IMR-90 (cell line): ENCODE measurements around the gene LMAN2. TPM values are rescaled to one million over a fixed set of nuclear protein-coding genes. Genes with fewer than 3 reads are reported as not detected.

ENCODE experiments used
- ATAC-seq: fragments of 200-7000 bp; cut with Tn5 transposase; 2 replicates; pipeline ENCODE4 v1.9.1; 2020; ENCODE audit warnings: low read depth, mild to moderate bottlenecking, moderate library complexity
- BruUV-seq: library from RNA; stranded (reverse); fragments of 400-500 nt; replicated peaks from 2 replicates; lab custom pipeline; 2021; lab: Mats Ljungman, UMichigan
- CTCF ChIA-PET: fragments of 300-600 bp; formaldehyde crosslinking; extraction: SDS; loops from one replicate; lab custom pipeline; 2021; ENCODE audit warnings: antibody characterized with exemption; lab: Yijun Ruan, JAX
- POLR2A ChIA-PET: fragments of 300-600 bp; sonication (Branson Sonifier 250); formaldehyde crosslinking; loops from one replicate; lab custom pipeline; 2022; ENCODE audit warnings: antibody characterized with exemption; ENCODE audit not compliant: unreplicated experiment; lab: Charles Lee
- DNase-seq: peaks from one replicate; pipeline ENCODE4 v3.0.0; 2013
- H2AFZ ChIP-seq: replicated peaks from 2 replicates; pipeline ENCODE3; 2013; ENCODE audit warnings: low read length, mild to moderate bottlenecking; ENCODE audit not compliant: poor library complexity
- H2AK5ac ChIP-seq: 2 replicates; pipeline ENCODE4 v1.6.1; 2013; ENCODE audit warnings: low read depth, low read length, inconsistent platforms
- H2AK9ac ChIP-seq: replicated peaks from 2 replicates; pipeline ENCODE3; 2013; ENCODE audit warnings: mild to moderate bottlenecking, low read depth, low read length, moderate library complexity; ENCODE audit not compliant: poor library complexity
- H2BK120ac ChIP-seq: 2 replicates; pipeline ENCODE4 v1.6.1; 2013; ENCODE audit warnings: low read depth, low read length, inconsistent platforms
- H2BK15ac ChIP-seq: 3 replicates; pipeline ENCODE4 v1.6.1; 2013; ENCODE audit warnings: low read depth, low read length, inconsistent platforms
- H2BK20ac ChIP-seq: 2 replicates; pipeline ENCODE4 v1.6.1; 2013; ENCODE audit warnings: low read depth, mild to moderate bottlenecking, inconsistent platforms, low read length, moderate library complexity
- H2BK5ac ChIP-seq: 2 replicates; pipeline ENCODE4 v1.6.1; 2013; ENCODE audit warnings: mild to moderate bottlenecking, low read depth, low read length, inconsistent platforms; ENCODE audit not compliant: poor library complexity, severe bottlenecking
- H3K14ac ChIP-seq: replicated peaks from 2 replicates; pipeline ENCODE4 v1.6.1; 2013; ENCODE audit warnings: low read depth, low read length, inconsistent platforms
- H3K18ac ChIP-seq: 2 replicates; pipeline ENCODE4 v1.6.1; 2013; ENCODE audit warnings: low read depth, low read length, control low read depth
- H3K23ac ChIP-seq: 2 replicates; pipeline ENCODE4 v1.6.1; 2013; ENCODE audit warnings: low read depth, low read length, inconsistent platforms
- H3K27ac ChIP-seq: 2 replicates; pipeline ENCODE4 v1.5.1; 2013; ENCODE audit warnings: mild to moderate bottlenecking, control low read depth, low read length; ENCODE audit not compliant: insufficient read depth
- H3K27me3 ChIP-seq: 2 replicates; pipeline ENCODE4 v1.6.1; 2013; ENCODE audit warnings: low read length; ENCODE audit not compliant: control insufficient read depth, insufficient read depth
- H3K36me3 ChIP-seq: 2 replicates; pipeline ENCODE4 v1.6.1; 2013; ENCODE audit warnings: low read length, mixed read lengths; ENCODE audit not compliant: control insufficient read depth, insufficient read depth
- H3K4ac ChIP-seq: 2 replicates; pipeline ENCODE4 v1.6.1; 2013; ENCODE audit warnings: low read depth, low read length, inconsistent platforms
- H3K4me1 ChIP-seq: 2 replicates; pipeline ENCODE4 v1.6.1; 2013; ENCODE audit warnings: low read length, mixed read lengths; ENCODE audit not compliant: control insufficient read depth, insufficient read depth
- H3K4me2 ChIP-seq: 2 replicates; pipeline ENCODE4 v1.6.1; 2013; ENCODE audit warnings: low read depth, mild to moderate bottlenecking, control low read depth, low read length, moderate library complexity
- H3K4me3 ChIP-seq: 2 replicates; pipeline ENCODE4 v1.5.1; 2013; ENCODE audit warnings: low read depth, mild to moderate bottlenecking, control low read depth, low read length, moderate library complexity; ENCODE audit not compliant: insufficient read depth
- H3K56ac ChIP-seq: 2 replicates; pipeline ENCODE4 v1.6.1; 2013; ENCODE audit warnings: low read length, inconsistent platforms; ENCODE audit not compliant: insufficient read depth; ENCODE audit errors: extremely low read depth
- H3K79me1 ChIP-seq, 2 experiments: 2 replicates each; pipeline ENCODE4 v1.6.1; 2013; ENCODE audit warnings: low read length in 2 of 2, inconsistent platforms in 1 of 2, low read depth in 1 of 2
- H3K9ac ChIP-seq: 2 replicates; pipeline ENCODE4 v1.6.1; 2013; ENCODE audit warnings: low read depth, low read length, control low read depth
- H3K9me1 ChIP-seq: 2 replicates; pipeline ENCODE4 v1.6.1; 2013; ENCODE audit warnings: low read length, inconsistent platforms; ENCODE audit not compliant: insufficient read depth
- H3K9me3 ChIP-seq: 2 replicates; pipeline ENCODE4 v1.6.1; 2013; ENCODE audit warnings: low read length; ENCODE audit not compliant: control insufficient read depth, insufficient read depth
- H4K20me1 ChIP-seq: 2 replicates; pipeline ENCODE4 v1.6.1; 2013; ENCODE audit warnings: low read length, inconsistent platforms; ENCODE audit not compliant: insufficient read depth
- H4K5ac ChIP-seq: 2 replicates; pipeline ENCODE4 v1.6.1; 2013; ENCODE audit warnings: mild to moderate bottlenecking, low read depth, low read length, control low read depth
- H4K8ac ChIP-seq, 2 experiments: 2 replicates each; pipeline ENCODE4 v1.6.1; 2013; ENCODE audit warnings: low read depth in 2 of 2, low read length in 2 of 2, control low read depth in 1 of 2, inconsistent platforms in 1 of 2
- H4K91ac ChIP-seq: 2 replicates; pipeline ENCODE4 v1.6.1; 2013; ENCODE audit warnings: low read depth, low read length, inconsistent platforms; ENCODE audit not compliant: insufficient read depth
- CEBPB ChIP-seq: IDR thresholded peaks from 2 replicates; pipeline ENCODE4 v1.6.1; 2012; ENCODE audit warnings: low read depth, low read length, improper control_type of control experiment
- CHD1 ChIP-seq: IDR thresholded peaks from 2 replicates; pipeline ENCODE4 v1.6.1; 2012; ENCODE audit warnings: low read depth, low read length, improper control_type of control experiment
- CTCF ChIP-seq: conservative IDR thresholded peaks from 2 replicates; pipeline ENCODE4 v1.5.1; 2012; ENCODE audit warnings: mild to moderate bottlenecking, low read depth, low read length, improper control_type of control experiment
- ELK1 ChIP-seq: fragments of 150-350 bp; IDR thresholded peaks from 2 replicates; pipeline ENCODE4 v1.6.1; 2016; ENCODE audit warnings: low read depth, mild to moderate bottlenecking, low read length, moderate library complexity, borderline replicate concordance
- FOS ChIP-seq: fragments of 150-350 bp; IDR thresholded peaks from 2 replicates; pipeline ENCODE4 v1.6.1; 2016; ENCODE audit warnings: low read depth, low read length
- MAFK ChIP-seq: IDR thresholded peaks from 2 replicates; pipeline ENCODE4 v1.6.1; 2012; ENCODE audit warnings: low read depth, low read length, improper control_type of control experiment
- MXI1 ChIP-seq: IDR thresholded peaks from 2 replicates; pipeline ENCODE4 v1.6.1; 2012; ENCODE audit warnings: low read depth, mild to moderate bottlenecking, low read length, moderate library complexity, borderline replicate concordance
- NFE2L2 ChIP-seq: fragments of 150-350 bp; IDR thresholded peaks from 2 replicates; pipeline ENCODE4 v1.6.1; 2016; ENCODE audit warnings: low read depth, mild to moderate bottlenecking, low read length
- POLR2A ChIP-seq: IDR thresholded peaks from 2 replicates; pipeline ENCODE4 v1.6.1; 2012; ENCODE audit warnings: mild to moderate bottlenecking, low read depth, low read length
- RAD21 ChIP-seq: IDR thresholded peaks from 2 replicates; pipeline ENCODE4 v1.6.1; 2012; ENCODE audit warnings: low read length, improper control_type of control experiment
- RCOR1 ChIP-seq: IDR thresholded peaks from 2 replicates; pipeline ENCODE4 v1.6.1; 2012; ENCODE audit warnings: mild to moderate bottlenecking, low read length, improper control_type of control experiment; ENCODE audit not compliant: insufficient replicate concordance
- RFX5 ChIP-seq: IDR thresholded peaks from 2 replicates; pipeline ENCODE4 v1.8.0; 2012; ENCODE audit warnings: low read depth, mild to moderate bottlenecking, low read length, moderate library complexity
- SMC3 ChIP-seq: fragments of 150-350 bp; IDR thresholded peaks from 2 replicates; pipeline ENCODE4 v1.6.1; 2016; ENCODE audit warnings: low read depth, mild to moderate bottlenecking, antibody characterized with exemption, low read length, moderate library complexity
- USF2 ChIP-seq: fragments of 150-350 bp; IDR thresholded peaks from 2 replicates; pipeline ENCODE4 v1.6.1; 2017; ENCODE audit warnings: mild to moderate bottlenecking, antibody characterized with exemption, low read length, low read depth
- WGBS, 2 experiments: methylation state at CpG; one replicate each; pipeline versions ENCODE4 v1.1.5 to v1.1.7; 2013; ENCODE audit warnings: missing lambda C conversion rate in 2 of 2; ENCODE audit not compliant: insufficient read length in 1 of 2; ENCODE audit errors: extremely low coverage in 2 of 2; 5-methylcytosine and 5-hydroxymethylcytosine counted together
- dilution Hi-C: fragments of 300-500 bp; cut with HindIII; formaldehyde crosslinking; loops from one replicate; pipeline ENCODE4 v1.14.3; 2018; ENCODE audit warnings: low sequenced_read_pairs; ENCODE audit not compliant: unreplicated experiment
- in situ Hi-C: fragments of 300-500 bp; cut with MboI; formaldehyde crosslinking; loops from 3 replicates; pipeline ENCODE4 v1.14.3; 2019; ENCODE audit warnings: low sequenced_read_pairs, inconsistent platforms, mixed read lengths
- intact Hi-C: fragments of 100-400 bp; cut with micrococcal nuclease; formaldehyde crosslinking; loops from 2 replicates; pipeline ENCODE4 v1.10.0; 2022
- polyA plus RNA-seq, 3 experiments: library from polyadenylated mRNA; depleted of rRNA; stranded (reverse); fragments of >200 nt; gene quantifications; 2 replicates each; pipeline ENCODE4 v1.2.3, GENCODE V29; 2012; ENCODE audit warnings: low replicate concordance in 1 of 3
- total RNA-seq: library from RNA; depleted of rRNA; stranded (reverse); fragments of >200 nt; gene quantifications from 2 replicates; pipeline ENCODE4 v1.2.3, GENCODE V29; 2012

Gene LMAN2
- total and polyA plus RNA-seq, 2 of the 4 experiments (the other 2 are of a cell fraction): 253 to 303 TPM

- Histone ChIP-seq H2BK20ac (peak overlapping the region; percentile 26; the same call in 1 of the 2 replicates), H3K27ac (peak overlapping the region; percentile 41), H3K18ac (peak overlapping the region; percentile 38), H3K9me1 (no peaks in the 10 kb centered on the region), H3K27me3 (peaks cover 9% of the 10 kb centered on the region; the same call in 1 of the 2 replicates), H3K4me3 (no peak overlapping the region), H3K79me1 (no peaks in the 10 kb centered on the region), H3K4me1 (peaks cover 9% of the 10 kb centered on the region; the same call in 1 of the 2 replicates), H4K8ac (peak overlapping the region; percentile 84 to 92; a peak in 3 of 4 replicates), H4K91ac (peak overlapping the region; percentile 37), H4K20me1 (no peaks in the 10 kb centered on the region; the same call in 1 of the 2 replicates), H3K9me3 (no peaks in the 10 kb centered on the region), H4K5ac (peak overlapping the region; percentile 45), H2AFZ (peak overlapping the region; percentile 91), H3K9ac (peak overlapping the region; percentile 54), H2BK5ac (peak overlapping the region; percentile 38), H3K36me3 (no peaks in the 10 kb centered on the region), H2AK5ac (peak overlapping the region; percentile 82), H3K14ac (peak overlapping the region; percentile 83), H2AK9ac (peak overlapping the region; percentile 85), H3K4ac (peak overlapping the region; percentile 88), H3K23ac (no peak overlapping the region; the same call in 1 of the 2 replicates), H2BK15ac (0 out of 3 replicates have a peak overlapping the region, but pooled peaks have one; percentile 56), H3K4me2 (peak overlapping the region; percentile 20; the same call in 1 of the 2 replicates), H2BK120ac (peak overlapping the region; percentile 44), H3K56ac (peak overlapping the region; percentile 50; the same call in 1 of the 2 replicates)
- ATAC-seq (no peak), DNase-seq (no peak)
- ChIA-PET CTCF (interaction anchor here (0.6 to 1.3 kb wide), 2 partner anchors 10 to 25 kb away, joined by 4 read pairs; no protein-coding TSS in a partner anchor), POLR2A (no interaction called here)
- BruUV-seq: no TSS peak
- no CpG with 5 or more reads among the region's 14 CpGs for WGBS, 2 experiments
- dilution Hi-C loops: no loop called here
- in situ Hi-C loops: no loop called here
- intact Hi-C loops: no loop called here
- TF ChIP-seq RAD21: no peak
- TF ChIP-seq CHD1: no peak
- no peak for TF ChIP-seq ELK1
- TF ChIP-seq MAFK: no peak
- TF ChIP-seq SMC3: no peak
- no peak for TF ChIP-seq RFX5
- TF ChIP-seq CEBPB: no peak
- no peak for TF ChIP-seq USF2
- TF ChIP-seq NFE2L2: no peak
- TF ChIP-seq FOS: no peak
- no peak for TF ChIP-seq CTCF
- no peak for TF ChIP-seq POLR2A
- no peak for TF ChIP-seq RCOR1
- no peak for TF ChIP-seq MXI1
These were observed 14.5 kb upstream of the LMAN2 start for GRCh38 chr5:177365845-177366527.
